ENCODE data around the gene CHD3.
"Not testable (repeated sequence)": the region's sequence is repeated elsewhere in the genome, so short reads cannot be mapped to it uniquely, and the experiment has no call there.

CHD3 gene

DNA sequence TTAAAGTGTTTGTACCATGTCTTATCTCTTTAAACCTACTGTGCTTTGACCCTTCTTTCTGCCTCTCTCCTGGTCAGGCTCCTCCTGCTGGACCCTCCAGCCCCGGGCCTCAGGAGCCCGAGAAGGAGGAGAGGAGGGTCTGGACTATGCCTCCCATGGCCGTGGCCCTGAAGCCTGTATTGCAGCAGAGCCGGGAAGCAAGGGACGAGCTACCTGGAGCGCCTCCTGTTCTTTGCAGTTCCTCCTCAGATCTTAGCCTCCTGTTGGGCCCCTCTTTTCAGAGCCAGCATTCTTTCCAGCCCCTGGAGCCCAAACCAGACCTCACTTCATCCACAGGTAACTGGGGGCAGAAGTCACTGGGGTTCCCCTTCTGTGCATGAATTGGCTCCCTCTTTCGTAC lies 57.1 kb downstream of the CHD3 start:
- TF ChIP-seq, protein P1, sequence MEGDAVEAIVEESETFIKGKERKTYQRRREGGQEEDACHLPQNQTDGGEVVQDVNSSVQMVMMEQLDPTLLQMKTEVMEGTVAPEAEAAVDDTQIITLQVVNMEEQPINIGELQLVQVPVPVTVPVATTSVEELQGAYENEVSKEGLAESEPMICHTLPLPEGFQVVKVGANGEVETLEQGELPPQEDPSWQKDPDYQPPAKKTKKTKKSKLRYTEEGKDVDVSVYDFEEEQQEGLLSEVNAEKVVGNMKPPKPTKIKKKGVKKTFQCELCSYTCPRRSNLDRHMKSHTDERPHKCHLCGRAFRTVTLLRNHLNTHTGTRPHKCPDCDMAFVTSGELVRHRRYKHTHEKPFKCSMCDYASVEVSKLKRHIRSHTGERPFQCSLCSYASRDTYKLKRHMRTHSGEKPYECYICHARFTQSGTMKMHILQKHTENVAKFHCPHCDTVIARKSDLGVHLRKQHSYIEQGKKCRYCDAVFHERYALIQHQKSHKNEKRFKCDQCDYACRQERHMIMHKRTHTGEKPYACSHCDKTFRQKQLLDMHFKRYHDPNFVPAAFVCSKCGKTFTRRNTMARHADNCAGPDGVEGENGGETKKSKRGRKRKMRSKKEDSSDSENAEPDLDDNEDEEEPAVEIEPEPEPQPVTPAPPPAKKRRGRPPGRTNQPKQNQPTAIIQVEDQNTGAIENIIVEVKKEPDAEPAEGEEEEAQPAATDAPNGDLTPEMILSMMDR (IDR thresholded peaks at IDR 0.05; ENCODE audit: extremely low read depth, missing control alignments), result no peak
- DNase-seq (ENCODE audit: low spot score), result no peak

DNA sequence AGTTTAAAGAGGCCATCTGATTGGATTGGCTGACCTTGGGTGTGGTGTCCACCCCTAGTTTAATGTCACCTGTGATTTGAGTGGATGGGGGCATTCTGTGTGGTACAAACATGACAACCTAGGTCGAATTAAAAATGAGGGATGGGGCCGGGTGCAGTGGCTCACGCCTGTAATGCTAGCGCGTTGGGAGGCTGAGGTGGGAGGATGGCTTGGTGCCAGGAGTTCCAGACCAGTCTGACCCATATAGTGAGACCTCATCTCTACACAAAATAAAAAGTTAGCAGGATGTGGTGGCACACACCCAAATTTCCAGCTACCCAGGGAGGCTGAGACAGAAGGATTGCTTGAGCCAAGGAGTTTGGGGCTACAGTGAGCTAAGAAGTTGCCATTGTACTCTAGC lies 57.9 kb downstream of the CHD3 start:
- TF ChIP-seq, protein P1 (IDR thresholded peaks at IDR 0.05; ENCODE audit: extremely low read depth, missing control alignments), result no peak
- DNase-seq (ENCODE audit: low spot score), result no peak

DNA sequence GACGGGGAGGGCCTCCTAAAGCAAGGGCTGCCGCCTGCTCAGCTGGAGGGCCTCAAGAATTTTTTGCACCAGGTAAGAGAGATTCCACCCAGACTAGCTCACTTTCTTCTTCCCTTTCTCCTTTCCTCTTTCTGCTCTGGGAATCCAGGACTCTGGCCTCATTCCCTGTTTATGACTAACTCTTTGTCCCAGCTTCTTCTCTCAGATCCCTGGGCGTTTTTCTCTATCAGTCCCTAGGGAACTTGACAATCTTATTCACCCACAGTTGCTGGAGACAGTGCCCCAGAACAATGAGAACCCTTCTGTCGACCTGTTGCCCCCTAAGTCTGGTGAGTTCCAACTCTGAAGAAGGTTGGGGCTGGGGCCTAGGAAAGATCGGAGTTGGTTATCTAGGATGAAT lies 59.1 kb downstream of the CHD3 start:
- TF ChIP-seq, protein P1 (IDR thresholded peaks at IDR 0.05; ENCODE audit: extremely low read depth, missing control alignments), result no peak
- DNase-seq (ENCODE audit: low spot score), result no peak

DNA sequence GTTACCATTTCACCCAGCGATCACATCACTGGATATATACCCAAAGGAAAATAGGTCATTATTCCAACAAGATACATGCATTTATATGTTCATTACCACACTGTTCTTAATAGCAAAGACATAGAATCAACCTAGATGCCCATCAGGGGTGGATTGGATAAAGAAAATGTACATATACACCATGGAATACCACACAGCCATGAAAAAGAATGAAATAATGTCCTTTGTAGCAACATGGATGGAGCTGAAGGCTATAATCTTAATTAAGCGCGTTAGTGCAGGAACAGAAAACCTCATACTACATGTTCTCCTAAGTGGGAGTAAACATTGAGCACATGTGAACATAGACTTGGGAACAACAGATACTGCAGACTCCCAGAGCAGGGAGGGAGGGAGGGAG lies 62.0 kb downstream of the CHD3 start:
- TF ChIP-seq, protein P1 (IDR thresholded peaks at IDR 0.05; ENCODE audit: extremely low read depth, missing control alignments), result no peak
- DNase-seq (ENCODE audit: low spot score), result no peak

DNA sequence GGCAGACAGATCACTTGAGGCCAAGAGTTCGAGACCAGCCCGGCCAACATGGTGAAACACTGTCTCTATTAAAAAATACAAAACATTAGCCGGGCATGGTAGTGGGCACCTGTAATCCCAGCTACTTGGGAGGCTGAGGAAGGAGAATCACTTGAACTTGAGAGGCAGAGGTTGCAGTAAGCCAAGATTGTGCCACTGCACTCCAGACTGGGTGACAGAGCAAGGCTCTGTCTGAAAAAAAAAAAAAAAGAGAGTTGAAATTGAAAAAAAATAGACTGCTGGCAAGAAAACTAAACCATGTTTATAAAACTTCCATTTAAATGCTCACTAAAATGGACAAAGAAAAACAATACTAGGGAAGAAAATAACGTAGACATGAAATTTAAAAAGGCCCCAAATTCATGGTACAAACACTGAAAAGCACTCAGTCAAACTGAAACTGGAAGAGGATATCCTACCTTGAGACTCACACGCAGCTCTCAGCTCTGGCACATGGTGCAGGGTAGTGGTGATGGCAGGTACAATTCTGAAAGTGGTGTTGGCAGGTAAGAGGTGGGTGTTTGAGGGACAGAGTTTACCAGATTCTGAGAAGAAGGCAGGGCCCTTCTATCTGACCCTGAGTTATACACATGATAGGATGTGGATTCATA lies 62.7 kb downstream of the CHD3 start:
- TF ChIP-seq, protein P1 (IDR thresholded peaks at IDR 0.05; ENCODE audit: extremely low read depth, missing control alignments), result no peak
- peak; percentile 67 for DNase-seq (ENCODE audit: low spot score)

DNA sequence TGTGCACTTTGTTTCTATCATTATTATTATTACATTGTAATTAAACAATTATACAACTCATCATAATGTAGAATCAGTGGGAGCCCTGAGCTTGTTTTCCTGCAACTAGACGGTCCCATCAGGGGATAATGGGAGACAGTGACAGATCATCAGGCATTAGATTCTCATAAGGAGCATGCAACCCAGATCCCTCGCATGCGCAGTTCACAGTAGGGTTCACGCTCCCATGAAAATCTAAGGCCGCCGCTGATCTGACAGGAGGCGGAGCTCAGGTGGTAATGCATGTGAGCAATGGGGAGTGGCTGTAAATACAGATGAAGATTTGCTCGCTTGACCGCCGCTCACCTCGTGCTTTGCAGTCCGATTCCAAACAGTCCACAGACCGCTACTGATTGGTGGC lies 64.7 kb downstream of the CHD3 start:
- not testable (repeated sequence) for DNase-seq (ENCODE audit: low spot score)

DNA sequence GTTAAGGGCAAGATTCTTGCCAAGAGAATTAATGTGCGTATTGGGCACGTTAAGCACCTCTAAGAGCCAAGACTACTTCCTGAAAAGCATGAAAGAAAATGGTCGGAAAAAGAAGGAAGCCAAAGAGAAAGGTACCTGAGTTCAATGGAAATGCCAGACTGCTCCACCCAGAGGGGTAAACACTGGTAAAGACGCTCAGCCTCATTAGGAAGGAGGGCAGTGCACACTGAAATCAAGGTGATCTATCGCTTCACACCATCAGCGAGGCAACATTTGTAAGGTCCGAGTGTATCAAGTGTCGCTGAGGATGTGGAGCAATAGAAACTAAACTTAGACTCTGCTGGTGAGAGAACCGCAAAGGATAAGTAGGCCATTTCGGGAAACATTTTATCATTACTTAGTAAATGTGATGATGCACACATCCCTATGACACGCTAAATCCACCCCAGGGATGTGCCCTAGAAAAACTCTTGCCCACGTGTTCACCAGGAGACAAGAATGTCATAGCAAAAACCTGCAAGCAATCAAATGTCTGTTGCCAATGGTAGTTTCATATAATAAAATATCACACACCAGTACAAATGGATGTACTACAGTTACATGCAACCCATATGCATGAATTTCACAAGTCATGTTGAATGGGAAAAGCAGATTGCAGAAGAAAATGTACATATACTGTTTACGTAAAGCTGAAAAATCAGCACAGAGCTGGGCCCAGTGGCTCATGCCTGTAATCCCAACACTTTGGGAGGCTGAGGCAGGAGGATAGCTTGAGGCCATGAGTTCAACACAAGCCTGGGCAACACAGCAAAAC lies 67.0 kb downstream of the CHD3 start:
- no peak for DNase-seq (ENCODE audit: low spot score)
- TF ChIP-seq, protein P1 (IDR thresholded peaks at IDR 0.05; ENCODE audit: extremely low read depth, missing control alignments), result no peak
